ENCODE data around the gene MUC2.

GRCh38 chr11:1087961-1088926 lies 13.6 kb downstream of the MUC2 start:
- TF ChIP-seq CTCF (conservative IDR thresholded peaks at IDR 0.05) (no peak), EZH2 (IDR thresholded peaks at IDR 0.05; ENCODE audit: low read depth) (no peak)

Measured in PC-9 (cell line).